NCI-H446 treated with DMSO at 0.1 percent for 48 hours (cell line): ENCODE data around the gene NOXA1.
"Not testable (repeated sequence)": the region's sequence is repeated elsewhere in the genome, so short reads cannot be mapped to it uniquely, and the experiment has no call there.

Experiments
- DNase-seq: peaks from one replicate; lab custom pipeline; 2025; lab: John Stamatoyannopoulos, UW

Gene NOXA1

GRCh38 chr9:137439158-137439714 lies 16.0 kb downstream of the NOXA1 start:
- DNase-seq = no peak

DNA sequence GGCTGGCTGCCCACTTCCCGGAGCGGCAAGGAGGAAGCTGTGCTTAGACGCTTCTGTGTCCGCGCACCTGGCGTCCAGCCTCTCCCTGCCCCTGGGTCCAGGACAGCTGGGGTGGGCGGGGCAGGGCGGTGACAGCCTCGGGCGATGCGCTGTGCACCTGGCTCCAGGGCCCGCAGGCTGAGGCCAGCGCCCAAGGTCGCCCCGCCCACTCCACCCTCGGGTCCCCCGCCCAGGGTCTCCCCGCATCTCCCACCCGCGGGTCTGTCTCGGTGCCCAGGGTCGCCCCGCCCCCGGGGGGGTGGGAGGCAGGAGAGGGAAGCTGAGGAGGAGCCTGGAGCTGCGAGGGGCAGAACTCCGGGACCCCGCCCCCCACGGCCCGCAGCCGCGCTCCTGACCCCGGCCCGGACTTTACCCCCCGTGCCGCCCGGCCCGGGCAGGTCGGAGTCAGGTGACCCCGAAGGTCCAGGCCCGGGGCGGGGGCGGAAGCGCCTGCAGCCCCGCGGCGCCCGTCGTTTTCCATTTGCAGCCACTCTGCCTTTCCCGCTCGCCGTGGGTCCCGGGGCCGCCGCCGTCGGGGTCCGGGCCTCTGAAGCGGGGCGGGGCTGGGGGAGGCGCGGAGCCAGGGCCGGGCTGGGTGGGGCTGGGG lies 18.2 kb downstream of the NOXA1 start, which contains the start of gene ENTPD8:
ENTPD8 (minus strand) TSS at position 69 of the 646 bp plus-strand sequence. CDS start 3,072 bp downstream, outside the sequence.
- no peak for DNase-seq

DNA sequence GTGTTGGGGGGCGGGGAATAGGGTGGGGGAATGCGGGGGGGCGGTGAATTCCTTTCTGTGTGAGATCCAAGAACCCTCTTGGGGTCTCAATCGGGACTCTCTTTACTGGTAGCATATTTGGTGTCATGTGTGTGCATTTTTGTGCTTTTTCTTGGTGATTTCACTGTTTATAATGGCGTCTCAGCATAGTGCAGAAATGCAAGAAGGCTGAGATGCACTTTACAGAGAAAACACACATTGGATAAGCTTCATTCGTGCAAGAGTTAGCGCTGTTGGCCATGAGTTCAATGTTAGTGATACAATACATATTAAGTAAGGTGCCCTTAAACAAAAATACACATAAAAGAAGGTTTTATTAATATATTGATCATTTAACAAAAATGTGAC lies 18.7 kb downstream of the NOXA1 start:
- no peak for DNase-seq

- DNase-seq = no peak
Measured at GRCh38 chr9:137444106-137444790, 21.1 kb downstream of the NOXA1 start.

DNA sequence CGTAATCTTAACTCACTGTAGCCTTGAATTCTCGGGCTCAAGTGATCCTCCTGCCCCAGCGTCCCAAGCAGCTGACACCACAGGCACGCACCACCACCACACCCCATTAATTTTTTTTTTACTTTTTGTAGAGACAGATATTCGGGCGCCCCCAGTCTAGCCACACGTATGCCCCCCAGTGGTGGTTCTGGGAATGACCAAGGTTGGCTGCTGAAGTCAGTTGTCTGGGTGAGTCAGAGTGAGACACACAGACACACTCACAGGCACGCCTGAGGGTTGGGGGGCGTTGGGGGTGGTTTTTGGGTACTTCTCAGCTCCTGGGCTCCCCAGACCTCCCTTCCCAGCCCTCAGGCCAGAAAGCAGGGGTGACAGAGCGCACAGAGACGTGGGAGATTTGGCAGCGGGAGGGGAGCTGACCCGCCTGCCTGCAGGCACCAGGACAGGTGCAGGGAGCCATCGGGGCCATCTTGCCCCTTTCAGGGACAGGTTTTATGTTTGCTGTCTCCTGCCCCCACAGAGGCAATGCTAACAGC lies 22.1 kb downstream of the NOXA1 start:
- DNase-seq = no peak

GRCh38 chr9:137445930-137446431 lies 22.8 kb downstream of the NOXA1 start:
- DNase-seq = no peak

DNA sequence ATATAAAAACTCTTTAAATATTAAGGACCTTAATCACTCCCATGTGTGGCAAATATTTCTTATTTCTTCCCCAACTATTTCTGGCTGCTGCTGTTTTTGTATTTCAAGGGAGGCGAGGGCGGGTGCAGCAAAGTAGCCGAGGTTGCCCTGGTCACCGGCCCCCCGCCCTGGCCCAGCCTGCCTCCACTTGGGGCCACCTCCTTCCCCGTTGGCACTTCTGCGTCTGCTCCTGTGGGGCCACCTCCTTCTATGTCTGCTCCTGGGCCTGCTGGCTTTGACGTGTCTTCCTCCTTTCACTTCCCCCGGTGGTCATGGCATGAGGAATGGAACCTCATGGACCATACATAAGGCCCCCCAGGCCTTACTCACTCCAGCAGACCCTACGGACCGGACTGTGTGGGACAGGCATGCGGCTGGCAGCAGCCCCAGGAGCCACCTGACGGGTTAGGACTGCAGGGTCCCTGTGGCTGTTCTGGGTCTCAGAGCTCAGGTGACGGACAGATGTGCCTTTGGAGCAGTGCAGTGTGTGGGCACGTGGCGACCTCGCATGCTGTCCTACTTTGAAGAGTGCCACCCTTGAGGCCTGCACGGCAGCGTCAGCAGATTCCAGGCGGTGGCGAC lies 23.8 kb downstream of the NOXA1 start:
- no peak for DNase-seq

GRCh38 chr9:137447722-137448601 lies 24.8 kb downstream of the NOXA1 start:
- DNase-seq = no peak

DNA sequence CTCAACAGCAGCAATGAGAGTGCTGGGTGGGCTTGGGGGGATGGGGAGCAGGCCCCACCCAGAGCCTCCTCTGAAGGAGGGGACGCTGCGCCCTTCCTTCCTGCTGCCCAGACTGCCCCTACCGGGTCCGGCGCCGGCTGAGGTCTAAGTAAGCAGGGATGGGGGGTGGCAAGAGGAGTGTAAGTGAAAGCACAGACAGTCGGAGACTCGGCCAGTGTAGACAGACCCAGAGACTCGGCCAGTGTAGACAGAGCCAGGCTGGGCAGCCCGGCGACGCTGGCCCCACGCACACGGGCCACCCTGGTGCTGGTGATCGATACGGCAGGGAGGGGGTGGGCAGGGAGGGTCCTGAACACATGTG lies 25.4 kb downstream of the NOXA1 start:
- DNase-seq = no peak

- no peak for DNase-seq
Measured at GRCh38 chr9:137449081-137449844, 26.1 kb downstream of the NOXA1 start.

DNA sequence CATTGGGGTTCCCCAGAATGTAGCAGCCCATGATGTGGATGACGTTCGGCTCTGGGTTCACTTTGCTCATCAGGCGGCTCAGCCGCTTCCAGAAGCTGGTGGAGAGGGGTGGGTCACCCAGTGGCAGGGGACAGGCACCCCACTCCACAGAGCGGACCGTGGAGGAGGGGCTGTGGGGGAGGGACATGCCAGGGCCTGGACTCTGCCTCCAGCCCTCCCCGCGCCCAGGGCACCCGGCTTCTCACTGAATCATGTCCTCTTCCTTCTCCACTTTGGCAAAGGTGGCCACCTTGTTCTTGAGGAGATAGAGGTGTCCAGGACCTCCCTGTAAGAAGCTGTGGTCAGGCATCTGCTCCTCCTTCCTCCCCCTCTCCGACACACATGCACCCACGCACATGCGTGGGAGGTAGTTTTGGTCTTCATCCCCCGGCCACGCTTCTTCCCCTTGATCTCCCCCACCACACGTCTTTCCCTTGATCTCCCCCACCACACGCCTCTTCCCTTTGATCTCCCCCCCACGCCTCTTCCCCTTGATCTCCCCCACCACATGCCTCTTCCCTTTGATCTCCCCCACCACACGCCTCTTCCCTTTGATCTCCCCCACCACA lies 26.8 kb downstream of the NOXA1 start:
- no peak for DNase-seq

DNA sequence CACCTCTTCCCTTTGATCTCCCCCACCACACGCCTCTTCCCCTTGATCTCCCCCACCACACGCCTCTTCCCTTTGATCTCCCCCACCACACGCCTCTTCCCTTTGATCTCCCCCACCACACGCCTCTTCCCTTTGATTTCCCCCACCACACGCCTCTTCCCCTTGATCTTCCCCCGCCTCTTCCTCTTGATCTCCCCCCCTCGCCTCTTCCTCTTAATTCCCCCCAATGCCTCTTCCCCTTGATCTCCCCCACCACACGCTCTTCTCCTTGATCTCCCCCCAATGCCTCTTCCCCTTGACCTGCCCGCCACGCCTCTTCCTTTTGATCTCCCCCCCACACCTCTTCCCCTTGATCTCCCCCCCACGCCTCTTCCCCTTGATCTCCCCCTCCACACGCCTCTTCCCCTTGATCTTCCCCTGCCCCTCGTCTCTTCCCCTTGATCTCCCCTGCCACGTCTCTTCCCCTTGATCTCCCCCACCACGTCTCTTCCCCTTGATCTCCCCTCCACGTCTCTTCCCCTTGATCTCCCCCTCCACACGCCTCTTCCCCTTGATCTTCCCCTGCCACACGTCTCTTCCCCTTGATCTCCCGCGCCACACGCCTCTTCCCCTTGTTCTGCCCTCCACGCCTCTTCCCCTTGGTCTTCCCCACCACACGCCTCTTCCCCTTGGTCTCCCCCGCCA lies 27.5 kb downstream of the NOXA1 start:
- DNase-seq = not testable (repeated sequence)

- not testable (repeated sequence) for DNase-seq
Measured at GRCh38 chr9:137451264-137452005, 28.2 kb downstream of the NOXA1 start.

- no peak for DNase-seq
Measured at GRCh38 chr9:137452006-137452760, 29.0 kb downstream of the NOXA1 start.

GRCh38 chr9:137452761-137453642 lies 29.8 kb downstream of the NOXA1 start:
- DNase-seq = no peak

GRCh38 chr9:137453643-137454081 lies 30.5 kb downstream of the NOXA1 start:
- DNase-seq = no peak

DNA sequence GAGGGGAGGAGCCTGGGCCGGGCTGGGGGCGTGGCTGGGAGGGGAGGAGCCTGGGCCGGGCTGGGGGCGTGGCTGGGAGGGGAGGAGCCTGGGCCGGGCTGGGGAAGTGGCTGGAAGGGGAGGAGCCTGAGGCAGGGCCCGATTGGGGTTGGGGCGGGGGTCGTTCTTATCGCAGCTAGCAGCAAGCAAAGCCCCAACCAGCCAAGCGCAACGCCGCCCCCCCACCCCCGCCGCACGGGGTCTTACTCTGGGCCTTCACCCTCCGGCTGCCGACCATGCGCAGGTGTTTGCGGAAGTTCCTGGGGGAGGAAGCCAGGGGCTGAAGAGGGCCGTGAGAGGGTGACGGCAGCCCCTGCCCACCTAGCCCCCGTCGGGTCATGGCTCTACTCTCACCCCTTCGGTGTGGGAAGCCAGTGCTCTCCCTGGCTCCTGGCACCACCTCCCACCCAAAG lies 31.0 kb downstream of the NOXA1 start:
- DNase-seq = no peak
